GM13976 (cell line): Measurements from ENCODE around the gene ZBTB43.
"Not testable (repeated sequence)": the region's sequence is repeated elsewhere in the genome, so short reads cannot be mapped to it uniquely, and the experiment has no call there.

Experiments used
- DNase-seq: peaks from one replicate; pipeline ENCODE4 v3.0.0; 2012; ENCODE audit warnings: low spot score
- CTCF ChIP-seq: IDR thresholded peaks from 2 replicates; pipeline ENCODE4 v1.5.1; 2012; ENCODE audit warnings: borderline replicate concordance, mild to moderate bottlenecking; ENCODE audit not compliant: insufficient read depth; ENCODE audit errors: extremely low read depth, missing control alignments, control extremely low read depth
- in situ Hi-C: fragments of 300-500 bp; cut with MboI; formaldehyde crosslinking; loops from one replicate; pipeline ENCODE4 v1.12.0; 2022; ENCODE audit warnings: low sequenced_read_pairs, mixed read lengths, inconsistent platforms; ENCODE audit not compliant: unreplicated experiment

Gene ZBTB43

GRCh38 chr9:126781186-126782052 lies 23.4 kb upstream of the ZBTB43 start:
- in situ Hi-C loops, result loop anchor here (5.0 kb wide), 1 partner anchor 74 kb away; no protein-coding TSS in a partner anchor
- DNase-seq, result peak; percentile 86
- TF ChIP-seq CTCF, result peak; percentile 97

- no peak for DNase-seq
- in situ Hi-C loops, result loop anchor here (5.0 kb wide), 1 partner anchor 75 kb away; no protein-coding TSS in a partner anchor
- no peak for TF ChIP-seq CTCF
Measured at GRCh38 chr9:126782053-126782388, 22.8 kb upstream of the ZBTB43 start.

- DNase-seq, result no peak
- no peak for TF ChIP-seq CTCF
- in situ Hi-C loops, result loop anchor here (5.0 kb wide), 1 partner anchor 77 kb away; no protein-coding TSS in a partner anchor
Measured at GRCh38 chr9:126783949-126784348, 20.9 kb upstream of the ZBTB43 start.

GRCh38 chr9:126784401-126784800 lies 20.4 kb upstream of the ZBTB43 start:
- in situ Hi-C loops, result loop anchor here (5.0 kb wide), 1 partner anchor 77 kb away; no protein-coding TSS in a partner anchor
- no peak for DNase-seq
- no peak for TF ChIP-seq CTCF

- not testable (repeated sequence) for DNase-seq
- in situ Hi-C loops, result loop anchor here (5.0 kb wide), 1 partner anchor 78 kb away; no protein-coding TSS in a partner anchor
Measured at GRCh38 chr9:126784841-126785240, 20.0 kb upstream of the ZBTB43 start.

- TF ChIP-seq CTCF, result no peak
- in situ Hi-C loops, result no loop called here
- DNase-seq, result no peak
Measured at GRCh38 chr9:126788046-126788445, 16.8 kb upstream of the ZBTB43 start.

GRCh38 chr9:126788634-126789349 lies 16.0 kb upstream of the ZBTB43 start:
- no peak for TF ChIP-seq CTCF
- DNase-seq, result no peak
- in situ Hi-C loops, result no loop called here
